ENCODE measurements around the gene TRAF2.
A peak's percentile ranks its signal among the peaks of the same experiment; 100 is the strongest.

Gene TRAF2

GRCh38 chr9:136962701-136963248 is 76.5 kb downstream of the TRAF2 start:
- no peak for DNase-seq

- no peak for DNase-seq
Observed at GRCh38 chr9:136963341-136963740, 77.0 kb downstream of the TRAF2 start.

GRCh38 chr9:136963751-136964150 is 77.4 kb downstream of the TRAF2 start:
- DNase-seq: no peak

GRCh38 chr9:136964171-136964689 is 77.9 kb downstream of the TRAF2 start:
- no peak for DNase-seq

- no peak for DNase-seq
Observed at GRCh38 chr9:136964833-136965422, 78.6 kb downstream of the TRAF2 start.

- DNase-seq: peak; percentile 55 to 75 (median 64)
Observed at GRCh38 chr9:136965771-136966484, 79.6 kb downstream of the TRAF2 start.

GRCh38 chr9:136968333-136969127 is 82.2 kb downstream of the TRAF2 start:
- DNase-seq: no peak

- DNase-seq: no peak
Observed at GRCh38 chr9:136969150-136969549, 82.8 kb downstream of the TRAF2 start.

- DNase-seq: no peak
Observed at GRCh38 chr9:136969774-136970173, 83.5 kb downstream of the TRAF2 start.

GRCh38 chr9:136970361-136970760 is 84.0 kb downstream of the TRAF2 start:
- no peak for DNase-seq

GRCh38 chr9:136971746-136972145 is 85.4 kb downstream of the TRAF2 start:
- no peak for DNase-seq

GRCh38 chr9:136972335-136972734 is 86.0 kb downstream of the TRAF2 start:
- no peak for DNase-seq

- DNase-seq: no peak
Observed at GRCh38 chr9:136972743-136973142, 86.4 kb downstream of the TRAF2 start.

GRCh38 chr9:136973618-136974617 is 87.6 kb downstream of the TRAF2 start:
- DNase-seq: no peak

GRCh38 chr9:136974817-136975535 is 88.7 kb downstream of the TRAF2 start:
- DNase-seq: no peak

- DNase-seq: peak in 2 of 4 experiments; percentile 33 to 59
Observed at GRCh38 chr9:136975644-136976043, 89.3 kb downstream of the TRAF2 start.
